ENCODE results near the gene LCNL1.

DNA sequence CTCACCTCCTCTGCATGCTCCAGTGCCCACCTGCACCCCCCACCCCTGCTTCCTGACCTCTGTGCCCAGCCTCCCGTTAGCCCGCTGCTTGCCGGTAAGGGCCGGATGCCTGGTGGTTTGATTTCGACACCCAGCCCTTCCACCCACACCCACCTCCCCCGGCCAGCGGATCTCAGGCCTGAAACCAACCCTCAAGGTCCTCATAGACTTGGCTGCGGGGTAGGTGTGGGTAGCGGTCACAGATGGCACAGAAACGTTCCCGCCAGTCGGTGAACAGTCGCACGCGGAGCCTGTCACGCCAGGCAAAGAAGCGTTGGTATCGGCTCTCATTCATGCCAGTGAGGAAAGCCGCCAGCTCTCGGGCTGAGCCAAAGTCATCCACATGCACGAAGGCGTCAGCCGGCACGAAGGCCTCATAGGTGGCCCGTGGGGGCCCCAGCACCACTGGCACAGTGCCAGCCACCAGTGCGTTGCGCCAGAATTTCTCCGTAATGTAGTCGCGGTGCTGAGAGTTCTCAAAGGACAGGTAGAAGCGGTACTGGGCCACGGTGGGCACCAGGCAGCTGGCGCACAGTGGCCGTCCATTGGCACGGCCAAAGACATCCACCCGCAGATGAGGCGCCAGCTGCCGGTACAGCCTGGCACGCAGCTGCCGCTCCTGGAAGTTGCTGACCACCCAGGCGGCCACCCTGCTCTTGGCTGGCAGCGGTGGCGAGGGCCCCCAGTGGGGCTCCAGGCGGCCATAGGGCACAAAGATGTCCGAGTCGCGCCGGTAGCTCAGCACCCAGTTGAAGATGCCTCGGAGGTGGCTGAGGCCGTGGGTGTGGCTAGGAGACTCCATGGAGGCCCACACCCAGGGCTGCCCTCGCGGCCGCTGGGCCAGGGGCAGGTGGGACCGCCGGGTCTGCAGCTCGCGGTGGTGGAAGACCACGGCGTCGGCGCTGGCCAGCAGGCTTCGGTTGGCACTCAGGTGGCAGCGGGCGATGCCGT, 48.0 kb downstream of the LCNL1 start:
- TF ChIP-seq CTCF (IDR thresholded peaks at IDR 0.05) (no peak), POLR2A (IDR thresholded peaks at IDR 0.05) (no peak), POLR2AphosphoS5 (IDR thresholded peaks at IDR 0.05) (no peak)

Measured in prostate gland (tissue), 2 donors.